Fibroblast of skin of back (primary cell): ENCODE data around the gene BBX.

ENCODE experiments used
- DNase-seq: peaks from one replicate; pipeline ENCODE4 v3.0.0-alpha.2; 2013

BBX gene

GRCh38 chr3:107848351-107848915 is 325.7 kb downstream of the BBX start:
- DNase-seq: no peak

GRCh38 chr3:107850681-107851080 is 327.9 kb downstream of the BBX start:
- DNase-seq: no peak

GRCh38 chr3:107853821-107854220 is 331.1 kb downstream of the BBX start:
- no peak for DNase-seq

- DNase-seq: no peak
These were observed 332.0 kb downstream of the BBX start for GRCh38 chr3:107854733-107855132.

- peak; percentile 21 for DNase-seq
These were observed 332.9 kb downstream of the BBX start for GRCh38 chr3:107855710-107856109.

GRCh38 chr3:107857854-107858253 is 335.1 kb downstream of the BBX start:
- DNase-seq: no peak

GRCh38 chr3:107858876-107859275 is 336.1 kb downstream of the BBX start:
- DNase-seq: no peak
